HG03521 (cell line): ENCODE data around the gene COG4.
A peak's percentile ranks its signal among the peaks of the same experiment; 100 is the strongest.
"Not testable (repeated sequence)": the region's sequence is repeated elsewhere in the genome, so short reads cannot be mapped to it uniquely, and the experiment has no call there.

Experiments
- ATAC-seq: cut with Tn5 transposase; IDR thresholded peaks from one replicate; pipeline ENCODE4 v1.9.1; 2021; ENCODE audit warnings: mild to moderate bottlenecking, moderate library complexity; ENCODE audit not compliant: unreplicated experiment

The COG4 gene

DNA sequence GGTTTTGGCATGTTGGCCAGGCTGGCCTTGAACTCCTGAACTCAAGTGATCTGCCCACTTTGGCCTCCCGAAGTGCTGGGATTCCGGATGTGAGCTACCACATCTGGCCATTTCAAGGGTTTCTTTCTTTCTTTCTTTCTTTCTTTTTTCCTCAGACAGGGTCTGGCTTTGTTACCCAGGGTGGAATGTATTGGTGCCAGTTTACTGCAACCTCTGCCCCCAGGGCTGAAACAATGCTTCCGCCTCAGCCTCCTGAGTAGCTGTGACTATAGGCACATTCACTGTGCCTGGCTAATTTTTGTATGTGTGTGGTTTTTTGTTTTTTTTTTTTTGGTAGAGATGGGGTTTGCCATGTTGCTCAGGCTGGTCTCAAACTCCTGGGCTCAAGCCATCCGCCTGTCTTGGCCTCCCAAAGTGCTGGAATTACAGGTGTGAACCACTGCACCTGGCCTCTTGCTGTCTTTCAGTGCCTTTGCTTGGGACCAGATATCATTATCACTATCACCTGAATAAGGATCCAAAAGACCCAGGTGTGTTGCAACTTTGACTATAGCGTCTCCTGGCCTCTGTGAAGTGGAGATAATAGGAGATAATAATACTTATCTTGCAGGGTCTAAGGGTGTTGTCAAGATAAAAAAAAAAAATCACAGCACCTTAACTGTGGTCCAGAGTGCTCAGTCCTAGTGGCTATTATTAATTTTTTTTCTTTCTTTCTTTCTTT lies 65.7 kb downstream of the COG4 start:
- no peak for ATAC-seq

DNA sequence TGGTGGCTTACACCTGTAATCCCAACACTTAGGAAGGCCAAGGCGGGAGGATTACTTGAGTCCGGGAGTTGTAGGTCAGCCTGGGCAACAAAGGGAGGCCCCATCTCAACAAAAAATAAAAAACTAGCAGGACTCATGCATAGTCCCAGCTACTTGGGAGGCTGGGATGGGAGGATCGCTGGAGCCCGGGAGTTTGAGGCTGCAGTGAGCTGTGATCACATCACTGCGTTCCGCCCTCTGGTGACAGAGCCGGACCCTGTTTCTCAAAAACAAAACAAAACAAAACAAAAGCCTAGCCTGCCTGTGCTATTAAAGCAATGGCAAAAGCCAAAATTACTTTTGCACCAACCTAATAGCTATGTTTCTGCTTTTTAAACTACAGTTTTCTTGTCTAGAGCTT lies 67.4 kb downstream of the COG4 start:
- ATAC-seq = no peak

DNA sequence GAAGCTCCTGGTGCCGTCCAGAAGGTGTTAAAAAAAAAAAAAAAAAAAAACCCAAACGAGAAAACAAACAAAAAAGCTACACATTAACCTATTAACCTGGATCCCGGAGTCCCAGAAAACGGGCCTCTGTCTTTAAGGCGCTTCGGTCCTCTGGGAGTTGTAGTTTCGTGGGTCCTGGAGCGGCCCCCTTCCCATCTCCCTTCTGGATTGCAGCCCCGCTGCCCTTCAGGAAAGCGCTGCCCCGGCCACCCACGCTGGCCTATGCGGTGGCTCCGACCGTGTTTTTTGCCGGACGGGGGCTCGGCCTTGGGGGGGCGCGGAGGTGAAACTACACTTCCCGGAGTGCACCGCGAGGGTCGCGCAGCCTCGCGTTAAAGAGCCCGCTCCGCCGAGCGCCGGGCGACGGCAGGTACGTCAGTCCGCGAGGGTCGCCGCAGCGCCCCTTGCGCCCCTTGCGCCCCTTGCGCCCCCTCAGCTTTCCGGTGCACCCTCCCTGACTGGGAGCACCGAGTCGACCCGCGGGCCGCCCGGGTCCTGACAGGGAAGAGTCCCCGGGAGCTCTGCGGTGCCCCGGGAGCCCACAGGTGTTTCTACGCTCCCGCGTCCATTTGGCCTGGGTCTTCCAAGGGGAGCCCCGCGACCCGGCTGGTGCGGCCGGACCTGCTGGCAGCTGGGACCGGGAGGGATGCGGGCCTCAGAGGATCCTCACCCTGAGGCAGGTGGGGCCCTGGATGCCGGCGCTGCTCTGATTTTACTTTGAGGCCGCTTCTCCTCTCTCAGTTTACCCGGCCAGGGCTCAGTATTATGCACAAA lies 68.9 kb downstream of the COG4 start, which contains the start of gene FCSK:
FCSK (plus strand) TSS at position 374 of the 813 bp plus-strand sequence. CDS start 8,596 bp downstream, outside the sequence.
- ATAC-seq = peak; percentile 74

DNA sequence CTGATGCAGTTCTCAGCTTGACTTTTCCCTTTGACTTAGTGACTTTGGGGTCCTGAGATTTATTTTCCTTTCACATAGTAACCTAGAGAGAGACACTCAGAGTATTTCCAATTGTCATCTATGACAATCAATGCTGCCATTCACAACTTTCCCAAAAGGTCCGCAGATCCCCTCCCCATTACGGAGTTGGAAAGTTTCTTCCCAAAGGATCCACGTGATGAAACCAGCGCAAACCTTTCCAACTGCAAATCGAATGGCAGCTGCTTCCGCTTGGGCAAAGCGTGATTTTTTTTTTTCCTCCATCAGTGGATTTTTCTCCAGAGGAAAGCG lies 69.5 kb downstream of the COG4 start:
- no peak for ATAC-seq

DNA sequence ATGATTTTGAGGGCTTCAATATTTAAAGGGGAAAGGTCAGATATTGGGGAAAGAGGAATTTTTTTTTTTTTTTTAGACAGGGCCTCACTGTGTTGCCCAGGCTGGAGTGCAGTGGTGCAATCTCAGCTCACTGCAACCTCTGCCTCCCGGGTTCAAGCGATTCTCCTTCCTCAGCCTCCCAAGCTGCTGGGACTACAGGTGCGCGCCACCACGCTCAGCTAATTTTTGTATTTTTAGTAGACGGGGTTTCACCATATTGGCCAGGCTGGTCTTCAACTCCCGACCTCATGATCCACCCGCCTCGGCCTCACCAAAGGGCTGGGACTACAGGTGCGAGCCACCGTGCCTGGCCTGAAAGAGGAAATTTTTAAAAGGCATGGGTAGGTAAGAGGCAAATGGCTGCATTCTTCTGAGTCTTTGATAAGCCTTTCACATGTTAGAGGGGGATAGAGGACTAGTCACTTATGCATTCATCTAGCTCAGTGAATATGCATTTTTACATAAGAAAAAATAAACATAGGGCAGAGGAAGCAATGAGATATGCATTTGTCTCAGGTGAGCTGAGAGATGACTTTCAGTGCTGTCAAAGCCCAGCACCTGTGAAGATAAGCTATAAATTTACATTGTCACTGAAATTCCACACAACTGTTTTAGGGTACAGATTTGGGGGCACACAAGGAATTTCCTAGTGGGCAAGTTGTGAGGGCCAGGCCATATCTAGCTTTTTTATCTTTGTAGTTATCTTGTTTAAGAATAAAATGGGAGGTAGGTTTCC lies 70.0 kb downstream of the COG4 start:
- no peak for ATAC-seq

DNA sequence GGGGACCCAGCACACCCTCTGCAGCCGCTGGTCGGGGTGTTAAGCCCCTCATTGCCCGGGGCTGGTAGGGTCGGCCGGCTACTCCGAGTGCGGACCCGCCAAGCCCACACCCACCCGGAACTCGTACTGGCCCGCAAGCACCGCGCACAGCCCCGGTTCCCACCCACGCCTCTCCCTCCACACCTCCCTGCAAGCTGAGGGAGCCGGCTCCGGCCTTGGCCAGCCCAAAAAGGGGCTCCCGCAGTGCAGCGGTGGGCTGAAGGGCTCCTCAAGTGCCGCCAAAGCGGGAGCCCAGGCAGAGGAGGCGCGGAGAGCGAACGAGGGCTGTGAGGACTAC lies 72.4 kb downstream of the COG4 start:
- ATAC-seq = not testable (repeated sequence)

DNA sequence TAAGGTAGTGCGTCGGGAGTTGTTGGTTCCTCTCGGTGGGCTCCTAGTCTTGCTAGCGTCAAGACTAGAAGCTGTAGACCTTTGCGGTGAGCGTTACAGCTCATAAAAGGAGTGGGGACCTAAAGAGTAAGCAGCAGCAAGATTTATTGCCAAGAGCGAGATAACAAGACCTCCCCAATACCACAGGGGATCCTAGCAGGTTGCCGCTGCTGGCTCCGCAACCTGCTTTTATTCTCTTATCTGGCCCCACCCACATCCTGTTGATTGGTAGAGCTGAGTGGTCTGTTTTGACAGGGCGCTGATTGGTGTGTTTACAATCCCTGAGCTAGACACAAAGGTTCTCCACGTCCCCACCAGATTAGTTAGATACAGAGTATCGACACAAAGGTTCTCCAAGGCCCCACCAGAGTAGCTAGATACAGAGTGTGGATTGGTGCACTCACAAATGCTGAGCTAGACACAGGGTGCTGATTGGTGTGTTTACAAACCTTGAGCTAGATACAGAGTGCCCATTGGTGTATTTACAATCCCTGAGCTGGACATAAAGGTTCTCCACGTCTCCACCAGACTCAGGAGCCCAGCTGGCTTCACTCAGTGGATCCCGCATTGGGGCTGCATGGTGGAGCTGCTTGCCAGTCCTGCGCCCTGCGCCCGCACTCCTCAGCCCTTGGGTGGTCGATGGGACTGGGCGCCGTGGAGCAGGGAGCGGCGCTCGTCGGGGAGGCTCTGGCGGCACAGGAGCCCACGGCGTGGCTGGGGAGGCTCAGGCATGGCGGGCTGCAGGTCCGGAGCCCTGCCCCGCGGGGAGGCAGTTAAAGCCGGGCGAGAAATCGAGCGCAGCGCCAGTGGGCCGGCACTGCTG lies 73.0 kb downstream of the COG4 start:
- not testable (repeated sequence) for ATAC-seq

DNA sequence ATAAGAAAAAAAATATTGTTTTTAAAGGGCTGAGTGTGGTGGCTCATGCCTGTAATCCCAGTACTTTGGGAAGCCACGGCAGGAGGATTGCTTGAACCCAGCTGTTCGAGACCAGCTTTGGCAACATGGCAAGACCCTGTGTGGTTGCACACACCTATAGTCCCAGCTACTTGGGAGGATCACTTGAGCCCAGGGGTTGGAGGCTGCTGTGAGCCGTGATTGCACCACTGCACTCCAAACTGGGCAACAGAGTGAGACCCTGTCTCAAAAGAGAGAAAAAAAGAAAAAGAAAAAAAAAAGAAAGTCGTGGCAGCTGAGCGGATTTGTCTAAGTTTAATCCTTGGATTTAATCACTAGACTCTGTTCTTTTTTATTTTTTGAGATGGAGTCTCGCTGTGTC lies 75.3 kb downstream of the COG4 start:
- no peak for ATAC-seq

DNA sequence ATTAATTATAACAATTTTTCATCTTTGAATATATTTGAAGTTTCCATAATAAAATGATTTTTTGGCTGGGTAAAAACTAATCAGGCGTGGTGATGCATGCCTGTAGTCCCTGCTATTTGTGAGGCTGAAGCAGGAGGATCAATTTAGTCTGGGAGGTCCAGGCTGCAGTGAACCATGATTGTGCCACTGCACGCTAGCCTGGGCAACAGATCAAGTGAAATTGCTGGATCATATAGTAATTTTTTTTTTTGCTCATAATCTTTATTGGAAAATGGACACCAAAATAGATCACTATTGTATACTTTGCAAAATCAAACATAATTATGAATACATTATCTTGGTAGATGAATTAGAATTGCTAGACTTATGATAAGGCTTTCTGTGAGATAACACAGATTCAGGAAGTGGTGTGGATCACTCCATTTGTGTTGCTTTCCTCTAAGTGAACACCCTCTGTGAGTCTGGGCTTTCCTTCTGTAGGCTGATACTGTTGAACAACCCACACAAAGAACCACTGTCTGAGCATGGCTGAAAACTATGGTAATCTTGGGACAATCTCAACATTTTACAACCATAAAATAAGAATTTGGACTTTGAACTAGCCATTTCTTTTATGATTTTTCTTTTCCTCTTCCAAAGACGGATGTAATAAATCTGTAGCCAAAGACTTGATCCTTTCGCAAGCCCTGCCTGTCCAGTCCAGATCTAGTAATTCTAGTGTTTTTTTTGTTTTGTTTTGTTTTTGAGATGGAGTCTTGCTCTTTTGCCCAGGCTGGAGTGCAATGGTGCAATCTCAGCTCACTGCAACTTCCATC lies 78.9 kb downstream of the COG4 start:
- ATAC-seq = no peak

DNA sequence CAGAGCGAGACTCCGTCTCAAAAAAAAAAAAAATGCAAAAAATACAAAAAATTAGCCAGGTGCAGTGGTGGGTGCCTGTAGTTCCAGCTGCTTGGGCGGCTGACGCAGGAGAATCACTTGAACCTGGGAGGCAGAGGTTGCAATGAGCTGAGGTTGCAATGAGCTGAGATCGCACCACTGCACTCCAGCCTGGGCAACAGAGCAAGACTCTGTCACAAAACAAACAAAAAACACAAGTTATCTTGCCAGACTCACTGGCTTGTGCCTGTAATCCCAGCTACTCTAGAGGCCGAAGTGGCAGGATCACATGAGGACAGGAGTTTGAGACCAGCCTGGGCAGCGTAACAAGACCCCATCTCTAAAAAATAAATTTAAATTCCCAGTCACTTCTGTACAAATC lies 81.0 kb downstream of the COG4 start:
- ATAC-seq = no peak

DNA sequence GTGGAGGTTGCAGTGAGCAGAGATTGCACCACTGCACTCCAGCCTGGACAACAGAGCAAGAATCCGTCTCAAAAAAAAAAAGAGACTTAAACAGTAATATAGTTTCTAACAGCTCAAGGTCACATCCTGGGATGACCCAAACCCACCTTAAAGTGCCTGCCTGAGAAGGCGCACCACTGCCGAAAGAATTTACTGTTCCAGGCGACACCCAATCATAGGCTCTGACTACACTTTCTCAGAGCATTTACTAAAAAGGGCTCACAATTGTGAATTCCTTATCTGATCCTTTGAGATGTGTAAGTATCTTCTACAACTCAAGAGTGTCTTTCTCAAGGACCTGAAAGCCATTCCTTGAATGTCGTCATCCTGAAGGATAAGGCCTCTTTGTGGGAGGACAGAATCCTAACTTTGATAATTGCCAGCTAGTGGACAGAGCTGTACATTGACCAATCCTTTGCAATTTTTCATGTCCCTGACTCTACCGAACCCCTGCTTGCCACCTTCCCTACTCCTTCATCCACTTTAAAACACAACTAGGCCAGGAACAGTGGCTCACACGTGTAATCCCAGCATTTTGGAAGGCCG lies 81.9 kb downstream of the COG4 start:
- ATAC-seq = no peak

DNA sequence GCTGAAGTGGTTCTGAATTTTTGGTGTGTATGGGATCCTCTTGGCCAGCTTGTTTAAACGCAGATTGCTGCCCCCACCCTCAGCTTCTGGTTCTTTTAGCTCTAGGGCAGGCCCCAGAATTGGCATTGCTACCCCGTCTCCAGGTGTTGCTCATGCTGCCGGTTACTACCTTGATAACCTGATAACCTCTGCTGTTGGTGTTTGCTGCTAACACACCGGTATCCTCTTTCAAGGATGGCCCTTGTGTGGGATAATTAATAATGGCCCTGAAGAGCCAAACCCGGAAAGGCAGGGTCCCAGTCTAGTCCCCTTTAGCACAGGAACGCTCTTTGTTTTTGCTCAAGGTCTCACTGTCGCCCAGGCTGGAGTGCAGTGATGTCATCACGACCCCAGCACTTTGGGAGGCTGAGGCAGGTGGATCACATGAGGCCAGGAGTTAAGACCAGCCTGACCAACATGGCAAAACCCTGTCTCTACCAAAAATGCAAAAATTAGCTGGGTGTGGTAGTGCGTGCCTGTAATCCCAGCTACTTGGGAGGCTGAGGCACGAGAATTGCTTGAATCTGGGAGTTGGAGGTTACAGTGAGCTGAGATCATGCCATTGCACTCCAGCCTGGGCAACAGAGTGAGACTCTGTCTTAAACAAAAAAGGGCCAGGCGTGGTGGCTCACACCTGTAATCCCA lies 83.2 kb downstream of the COG4 start:
- no peak for ATAC-seq

DNA sequence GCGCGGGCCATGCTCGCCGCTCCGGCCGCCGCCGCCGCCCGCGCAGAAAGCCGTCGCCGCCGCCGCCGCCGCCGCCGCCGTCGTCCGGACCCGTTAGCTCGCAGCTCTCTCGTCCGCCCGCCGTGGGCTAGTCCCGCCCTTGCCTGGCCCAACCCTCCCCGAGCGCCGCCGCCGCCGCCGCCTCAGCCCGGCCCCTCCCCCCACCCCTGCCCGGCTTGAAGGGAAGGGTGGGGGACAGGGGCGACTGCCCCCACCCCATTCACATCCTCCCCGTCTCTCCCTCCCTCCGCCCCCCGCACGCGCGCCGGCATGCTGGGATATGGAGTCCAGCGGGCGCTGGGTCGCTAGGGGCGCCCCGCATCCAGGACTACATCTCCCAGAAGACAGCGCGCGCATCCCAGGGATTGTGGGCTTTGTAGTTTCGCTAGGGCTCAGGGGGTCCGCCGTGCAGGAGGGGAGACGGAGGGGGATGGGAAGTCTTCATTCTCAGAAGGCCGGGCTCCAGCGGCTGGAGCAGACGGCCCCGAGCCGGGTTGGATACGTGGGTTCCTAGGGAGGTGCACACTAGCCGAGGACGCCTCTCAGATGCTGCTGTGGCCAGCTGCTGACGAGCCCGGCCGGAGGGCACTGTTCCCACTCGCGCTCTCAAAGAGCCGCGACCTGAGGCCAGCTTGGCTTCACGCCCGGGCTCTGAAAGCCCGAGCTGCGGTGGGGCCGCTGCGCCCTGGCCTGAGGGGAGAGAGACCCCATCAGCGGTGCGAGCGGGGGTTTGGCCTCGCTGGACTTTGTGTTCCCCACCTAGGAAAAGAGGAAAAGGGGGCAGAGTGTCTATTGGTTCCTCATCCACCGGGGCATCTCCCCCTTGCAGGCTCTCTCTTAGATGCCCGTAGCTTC lies 84.1 kb downstream of the COG4 start, which contains the start of gene ST3GAL2:
ST3GAL2 (minus strand) TSS at position 132 of the 894 bp plus-strand sequence. CDS start 40,570 bp downstream, outside the sequence.
- ATAC-seq = peak; percentile 86

DNA sequence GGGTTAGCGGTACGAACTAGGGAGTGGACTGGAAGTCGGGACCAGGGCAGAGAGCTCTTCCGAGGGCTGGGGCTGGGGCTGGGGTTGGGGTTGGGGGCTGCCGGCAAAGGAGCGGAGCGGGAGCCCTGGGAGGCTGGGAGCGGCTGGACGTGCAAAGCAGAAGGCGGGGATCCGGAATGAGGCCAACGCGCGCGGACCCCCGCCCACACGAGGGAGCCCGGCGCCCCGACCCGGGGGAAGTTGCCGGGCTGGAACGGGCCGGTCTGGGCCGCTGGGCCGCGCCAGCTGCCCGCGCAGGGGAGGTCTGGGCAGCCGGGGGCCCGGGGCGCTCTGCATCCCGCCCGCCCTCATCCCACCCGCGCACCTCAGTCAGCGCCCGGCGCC lies 84.8 kb downstream of the COG4 start:
- ATAC-seq = no peak

DNA sequence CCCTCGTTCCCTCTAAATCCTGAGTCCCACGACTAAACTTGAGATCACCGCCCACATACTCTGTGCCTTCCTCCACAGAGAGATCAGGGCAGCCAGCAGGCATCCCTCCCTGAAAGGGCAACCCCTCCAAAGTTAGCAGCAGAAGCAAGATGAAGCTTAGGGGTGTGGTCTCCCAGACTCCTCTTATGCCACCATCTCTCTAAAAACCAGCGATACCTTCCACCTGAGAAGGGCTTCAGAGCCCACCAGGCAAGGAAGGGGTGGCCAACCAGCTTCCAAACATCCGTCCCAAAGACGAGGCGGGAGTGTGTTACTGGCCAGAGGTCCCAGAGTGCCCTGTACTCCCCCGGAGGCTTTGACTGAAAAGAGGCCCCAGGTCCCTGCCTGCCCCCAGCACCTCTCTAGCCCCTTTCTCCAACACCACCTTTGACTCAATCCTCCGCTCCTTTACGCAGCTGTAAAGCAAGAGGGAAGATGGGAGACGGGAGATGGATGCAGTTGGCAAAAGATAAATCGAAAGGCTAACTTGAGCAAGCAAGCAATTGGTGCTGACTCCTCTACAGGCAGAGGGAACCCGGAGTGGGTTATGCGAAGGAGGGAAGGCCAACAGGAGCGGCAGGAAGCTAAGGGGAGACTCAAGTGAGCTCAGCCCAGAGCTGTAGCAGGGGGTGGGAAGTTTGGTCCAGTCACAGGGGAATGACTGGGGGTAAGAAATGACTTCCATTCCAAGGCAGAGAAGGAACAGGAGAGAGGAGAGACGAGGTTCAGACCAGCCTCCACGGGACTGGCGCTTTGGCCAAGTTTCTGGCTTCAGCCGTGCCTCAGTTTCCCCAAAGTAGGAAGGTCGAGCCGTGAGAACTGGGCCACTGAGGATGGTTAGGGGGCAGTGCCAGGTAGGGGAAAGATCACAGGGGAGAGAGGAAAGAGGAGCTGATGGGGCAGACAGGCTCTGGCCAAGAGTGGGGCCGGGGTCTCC lies 85.5 kb downstream of the COG4 start:
- no peak for ATAC-seq

DNA sequence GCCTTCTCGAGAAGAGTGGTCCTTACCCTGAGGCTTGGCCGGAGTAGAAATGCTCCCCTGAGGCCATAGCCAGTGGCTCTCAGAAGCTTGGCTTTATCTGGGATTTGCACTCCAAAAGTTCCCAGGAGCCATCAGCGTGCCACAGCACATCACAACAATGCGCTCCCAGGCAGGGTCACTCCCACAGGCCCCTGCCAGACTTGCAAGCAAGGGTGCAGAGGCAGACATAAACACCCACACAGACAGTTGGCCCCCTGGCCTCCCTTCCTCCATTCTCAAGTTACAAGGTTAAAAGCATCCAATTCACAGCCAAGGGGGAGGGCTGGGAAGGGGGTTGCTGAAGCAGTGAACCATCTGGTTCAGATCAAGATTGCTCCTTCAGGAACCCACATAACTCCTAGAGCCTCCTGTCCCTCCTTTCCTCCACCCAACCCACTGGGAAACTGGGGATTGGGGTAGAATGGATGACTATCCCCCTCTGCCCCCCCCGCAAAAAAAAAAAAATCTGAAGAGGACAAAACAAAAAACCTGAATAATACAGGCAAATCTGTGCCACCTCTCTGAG lies 86.3 kb downstream of the COG4 start:
- no peak for ATAC-seq
